A549 (cell line): ENCODE measurements around the gene MXI1. TPM values are rescaled to one million over a fixed set of nuclear protein-coding genes. Genes with fewer than 3 reads are reported as not detected.

Experiments used
- ATAC-seq, 2 experiments: fragments of 200-7000 bp in 1 of 2; fragments of >200 bp in 1 of 2; cut with Nextera tagmentation in 1 of 2; cut with Tn5 transposase in 1 of 2; 3 replicates each; pipeline versions ENCODE4 v1.8.0 to v1.9.1; 2018 to 2020; ENCODE audit warnings: mild to moderate bottlenecking in 1 of 2, moderate library complexity in 1 of 2
- CTCF ChIA-PET: fragments of 300-600 bp; sonication (Branson Sonifier 250); formaldehyde crosslinking; extraction: SDS; loops from one replicate; lab custom pipeline; 2021; ENCODE audit warnings: antibody characterized with exemption, inconsistent platforms; lab: Yijun Ruan, JAX
- POLR2A ChIA-PET: fragments of 350-600 bp; formaldehyde crosslinking; extraction: SDS; loops from one replicate; lab custom pipeline; 2021; ENCODE audit warnings: antibody characterized with exemption, inconsistent platforms; lab: Yijun Ruan, JAX
- DNase-seq, 2 experiments: peaks; one replicate each; pipeline versions ENCODE4 v3.0.0 to v3.0.0-alpha.2; 2011 to 2016; ENCODE audit warnings: low read depth in 1 of 2, low spot score in 1 of 2
- FAIRE-seq: peaks from 2 replicates; lab custom pipeline; 2011; peaks lifted over from hg19 to GRCh38; lab: Jason Lieb, UNC
- H3K27ac ChIP-seq, 2 experiments: fragments of >200 bp; sonication (Bioruptor Twin); formaldehyde crosslinking; 3 replicates each; pipeline ENCODE4 v1.5.1; 2016 to 2017
- H3K4me1 ChIP-seq: fragments of >200 bp; sonication (Bioruptor Twin); formaldehyde crosslinking; 3 replicates; pipeline ENCODE4 v1.6.1; 2016
- H3K4me2 ChIP-seq: fragments of >200 bp; sonication (Bioruptor Twin); formaldehyde crosslinking; 3 replicates; pipeline ENCODE4 v1.6.1; 2016
- H3K4me3 ChIP-seq: fragments of >200 bp; sonication (Bioruptor Twin); formaldehyde crosslinking; 3 replicates; pipeline ENCODE4 v1.5.1; 2016
- H3K9me3 ChIP-seq: fragments of >200 bp; sonication (Bioruptor Twin); formaldehyde crosslinking; 3 replicates; pipeline ENCODE4 v1.6.1; 2016
- CBX2 ChIP-seq: fragments of 200-600 bp; sonication (generic); IDR thresholded peaks from 2 replicates; pipeline ENCODE4 v1.6.1; 2016; ENCODE audit warnings: low read depth, mild to moderate bottlenecking, borderline replicate concordance
- CBX8 ChIP-seq: fragments of 200-600 bp; sonication (generic); IDR thresholded peaks from 2 replicates; pipeline ENCODE4 v1.6.1; 2016
- CTCF ChIP-seq: fragments of >200 bp; sonication (Bioruptor Twin); formaldehyde crosslinking; IDR thresholded peaks from 3 replicates; pipeline ENCODE4 v1.5.1; 2016
- EHMT2 ChIP-seq: fragments of 200-600 bp; sonication (generic); IDR thresholded peaks from 2 replicates; pipeline ENCODE4 v1.6.1; 2016; ENCODE audit warnings: antibody characterized with exemption, low read depth, mild to moderate bottlenecking, moderate library complexity
- GATA3 ChIP-seq: IDR thresholded peaks from 2 replicates; pipeline ENCODE4 v1.6.1; 2012; ENCODE audit warnings: borderline replicate concordance
- HEYL ChIP-seq: fragments of 250-450 bp; sonication (Bioruptor Pico); IDR thresholded peaks from 2 replicates; pipeline ENCODE4 v1.8.0; 2021; ENCODE audit warnings: mild to moderate bottlenecking, moderate library complexity
- JUN ChIP-seq, 2 experiments: fragments of >200 bp; sonication (Bioruptor Twin); formaldehyde crosslinking; IDR thresholded peaks; 2 replicates in 1 of 2; 3 replicates in 1 of 2; pipeline ENCODE4 v1.6.1; 2016 to 2017
- MAX ChIP-seq: IDR thresholded peaks from 2 replicates; pipeline ENCODE4 v1.6.1; 2012
- NFE2L2 ChIP-seq: fragments of 150-350 bp; conservative IDR thresholded peaks from 2 replicates; pipeline ENCODE4 v1.6.1; 2014; ENCODE audit warnings: low read length
- PBX3 ChIP-seq: IDR thresholded peaks from 2 replicates; pipeline ENCODE4 v1.6.1; 2012
- PHF8 ChIP-seq: fragments of 200-600 bp; sonication (generic); IDR thresholded peaks from 2 replicates; pipeline ENCODE4 v1.6.1; 2016; ENCODE audit warnings: low read depth, mild to moderate bottlenecking, antibody characterized with exemption, moderate library complexity, borderline replicate concordance
- POLR2AphosphoS2 ChIP-seq: conservative IDR thresholded peaks from 2 replicates; pipeline ENCODE4 v1.6.1; 2012; ENCODE audit warnings: low read length, improper control_type of control experiment, inconsistent platforms
- RAD21 ChIP-seq, 2 experiments: fragments of >200 bp in 1 of 2; sonication (Bioruptor Twin) in 1 of 2; formaldehyde crosslinking in 1 of 2; IDR thresholded peaks in 1 of 2; conservative IDR thresholded peaks in 1 of 2; 2 replicates in 1 of 2; 3 replicates in 1 of 2; pipeline ENCODE4 v1.6.1; 2012 to 2018; ENCODE audit warnings: inconsistent platforms in 1 of 2
- RARB ChIP-seq: fragments of 250-450 bp; sonication (Bioruptor Pico); IDR thresholded peaks from 2 replicates; pipeline ENCODE4 v1.8.0; 2021; ENCODE audit warnings: mild to moderate bottlenecking, moderate library complexity
- RCOR1 ChIP-seq: fragments of 150-350 bp; IDR thresholded peaks from 2 replicates; pipeline ENCODE4 v1.6.1; 2014; ENCODE audit warnings: antibody characterized with exemption, low read length, low read depth
- REST ChIP-seq: fragments of 200-600 bp; sonication (generic); IDR thresholded peaks from 2 replicates; pipeline ENCODE4 v1.6.1; 2016; ENCODE audit warnings: antibody characterized with exemption, mild to moderate bottlenecking, moderate library complexity
- TFCP2L1 ChIP-seq: fragments of 250-450 bp; sonication (Bioruptor Pico); IDR thresholded peaks from 2 replicates; pipeline ENCODE4 v1.5.0; 2021; ENCODE audit warnings: mild to moderate bottlenecking
- ZC3H11A ChIP-seq: fragments of 450-650 bp; IDR thresholded peaks from 2 replicates; pipeline ENCODE4 v1.6.1; 2014; ENCODE audit warnings: antibody characterized with exemption, mild to moderate bottlenecking
- ZFP36 ChIP-seq: fragments of 450-650 bp; IDR thresholded peaks from 2 replicates; pipeline ENCODE4 v1.6.1; 2014; ENCODE audit warnings: borderline replicate concordance; ENCODE audit not compliant: partially characterized antibody
- ZSCAN20 ChIP-seq: fragments of 250-450 bp; sonication (Bioruptor Pico); IDR thresholded peaks from 2 replicates; pipeline ENCODE4 v1.8.0; 2022; ENCODE audit warnings: mild to moderate bottlenecking, moderate library complexity
- WGBS: methylation state at CpG from one replicate; pipeline ENCODE4 v1.1.6; 2017; ENCODE audit errors: missing lambda C conversion rate; 5-methylcytosine and 5-hydroxymethylcytosine counted together
- polyA plus RNA-seq, 4 experiments: library from polyadenylated mRNA; depleted of rRNA in 3 of 4; stranded (reverse); fragments of >200 nt; fragmentation: RNase III in 1 of 4; extraction: RNeasy Plus Mini Kit Qiagen cat#74134 plus additional on column Dnase treatment in 1 of 4; gene quantifications; 2 replicates in 3 of 4; 3 replicates in 1 of 4; pipeline ENCODE4 v1.2.3, GENCODE V29; 2011 to 2017

MXI1 gene
- polyA plus RNA-seq, 2 of the 4 experiments (the other 2 are of a cell fraction), result 7.1 to 15.7 TPM

- Histone ChIP-seq H3K4me2 (no peak overlapping the region), H3K4me3 (no peak overlapping the region), H3K9me3 (no peaks in the 10 kb centered on the region), H3K27ac (no peak overlapping the region), H3K4me1 (peaks cover 17% of the 10 kb centered on the region; the same call in 1 of the 3 replicates)
- FAIRE-seq (no peak), ATAC-seq (no peak), DNase-seq (no peak)
- CTCF ChIA-PET, result interaction anchor here (0.7 to 1.0 kb wide), 2 partner anchors 23 to 413 kb away, joined by 3 read pairs; no protein-coding TSS in a partner anchor
- TF ChIP-seq HEYL (CRISPR knock-in tag) (no peak), TFCP2L1 (no peak), POLR2AphosphoS2 (no peak), RARB (CRISPR knock-in tag) (no peak), RCOR1 (no peak), EHMT2 (no peak), ZFP36 (no peak), RAD21 (conservative IDR thresholded peaks at IDR 0.05 in 1 of 2, IDR thresholded peaks at IDR 0.05 in 1 of 2) (no peak), GATA3 (no peak), CBX2 (no peak), NFE2L2 (no peak), JUN (IDR thresholded peaks at IDR 0.05) (no peak), CBX8 (no peak), CTCF (no peak), PBX3 (no peak), MAX (no peak), PHF8 (no peak), ZSCAN20 (no peak)
- POLR2A ChIA-PET, result no interaction called here
Observed at GRCh38 chr10:110174201-110174600, 33.2 kb upstream of the MXI1 start.

- no peak for FAIRE-seq
- Histone ChIP-seq H3K4me1 (peaks cover 17% of the 10 kb centered on the region; the same call in 1 of the 3 replicates), H3K4me2 (no peak overlapping the region), H3K4me3 (no peak overlapping the region), H3K27ac (no peak overlapping the region), H3K9me3 (no peaks in the 10 kb centered on the region)
- TF ChIP-seq REST (no peak), MAX (no peak), ZC3H11A (no peak)
- ATAC-seq, result no peak
- WGBS, result 84% methylated on average over 5 of the region's 5 CpGs
- POLR2A ChIA-PET, result no interaction called here
- DNase-seq, result no peak
- CTCF ChIA-PET, result interaction anchor here (0.7 to 1.0 kb wide), 4 partner anchors 10 to 412 kb away, joined by 3 to 4 read pairs (median 4); no protein-coding TSS in a partner anchor
Observed at GRCh38 chr10:110174816-110175215, 32.6 kb upstream of the MXI1 start.
